ENCODE data around the gene PTPMT1. TPM values are rescaled to one million over a fixed set of nuclear protein-coding genes. Genes with fewer than 3 reads are reported as not detected.
A peak's percentile ranks its signal among the peaks of the same experiment; 100 is the strongest.
"Not testable (repeated sequence)": the region's sequence is repeated elsewhere in the genome, so short reads cannot be mapped to it uniquely, and the experiment has no call there.

PTPMT1 gene
- total RNA-seq, 1 donor from 2014 or later, result 49.3 TPM

DNA sequence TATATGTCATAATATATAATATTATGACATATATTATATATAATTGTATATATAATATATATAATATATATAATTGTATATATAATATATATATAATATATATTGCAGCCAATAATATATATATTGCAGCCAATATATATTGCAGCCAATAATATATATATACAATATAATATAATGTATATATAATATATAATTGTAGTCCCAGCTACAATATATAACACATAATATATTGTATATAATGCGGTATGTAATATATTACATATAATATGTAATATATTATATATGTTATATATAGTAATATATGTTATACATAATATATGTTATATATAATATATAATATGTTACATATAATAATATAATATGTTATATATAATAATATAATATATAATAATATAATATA lies 6.7 kb upstream of the PTPMT1 start:
- no peaks in the 10 kb centered on the region for H3K9me3 Mint-ChIP-seq (ENCODE audit: unreplicated experiment)
- TF ChIP-seq, protein P1, sequence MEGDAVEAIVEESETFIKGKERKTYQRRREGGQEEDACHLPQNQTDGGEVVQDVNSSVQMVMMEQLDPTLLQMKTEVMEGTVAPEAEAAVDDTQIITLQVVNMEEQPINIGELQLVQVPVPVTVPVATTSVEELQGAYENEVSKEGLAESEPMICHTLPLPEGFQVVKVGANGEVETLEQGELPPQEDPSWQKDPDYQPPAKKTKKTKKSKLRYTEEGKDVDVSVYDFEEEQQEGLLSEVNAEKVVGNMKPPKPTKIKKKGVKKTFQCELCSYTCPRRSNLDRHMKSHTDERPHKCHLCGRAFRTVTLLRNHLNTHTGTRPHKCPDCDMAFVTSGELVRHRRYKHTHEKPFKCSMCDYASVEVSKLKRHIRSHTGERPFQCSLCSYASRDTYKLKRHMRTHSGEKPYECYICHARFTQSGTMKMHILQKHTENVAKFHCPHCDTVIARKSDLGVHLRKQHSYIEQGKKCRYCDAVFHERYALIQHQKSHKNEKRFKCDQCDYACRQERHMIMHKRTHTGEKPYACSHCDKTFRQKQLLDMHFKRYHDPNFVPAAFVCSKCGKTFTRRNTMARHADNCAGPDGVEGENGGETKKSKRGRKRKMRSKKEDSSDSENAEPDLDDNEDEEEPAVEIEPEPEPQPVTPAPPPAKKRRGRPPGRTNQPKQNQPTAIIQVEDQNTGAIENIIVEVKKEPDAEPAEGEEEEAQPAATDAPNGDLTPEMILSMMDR (IDR thresholded peaks at IDR 0.05), result no peak
- DNase-seq (ENCODE audit: extremely low spot score, unreplicated experiment), result no peak
- H3K4me1 Mint-ChIP-seq (ENCODE audit: unreplicated experiment), result no peaks in the 10 kb centered on the region
- H3K27ac Mint-ChIP-seq (ENCODE audit: unreplicated experiment), result no peak overlapping the region
- H3K27me3 Mint-ChIP-seq (ENCODE audit: unreplicated experiment), result no peaks in the 10 kb centered on the region
- no peak overlapping the region for H3K4me3 Mint-ChIP-seq (ENCODE audit: unreplicated experiment)
- no peaks in the 10 kb centered on the region for H3K36me3 Mint-ChIP-seq (ENCODE audit: unreplicated experiment)

DNA sequence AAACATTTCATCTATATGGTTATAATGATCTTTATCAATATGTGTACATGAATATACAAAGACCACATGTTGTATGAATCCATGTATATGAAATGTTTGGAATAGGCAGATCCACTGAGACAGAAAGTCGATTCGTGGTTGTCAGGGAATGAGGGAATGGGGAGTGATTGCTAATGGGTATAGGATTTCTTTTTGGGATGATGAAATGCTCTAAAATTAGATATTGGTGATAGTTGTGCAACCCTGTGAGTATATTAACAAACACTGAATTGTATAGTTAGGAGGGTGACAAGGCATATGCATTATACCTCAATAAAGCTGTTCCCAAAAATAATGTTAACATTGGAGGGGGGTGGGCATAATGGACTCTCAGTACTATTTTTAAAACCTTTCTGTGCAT lies 5.0 kb upstream of the PTPMT1 start:
- H3K36me3 Mint-ChIP-seq (ENCODE audit: unreplicated experiment), result no peaks in the 10 kb centered on the region

DNA sequence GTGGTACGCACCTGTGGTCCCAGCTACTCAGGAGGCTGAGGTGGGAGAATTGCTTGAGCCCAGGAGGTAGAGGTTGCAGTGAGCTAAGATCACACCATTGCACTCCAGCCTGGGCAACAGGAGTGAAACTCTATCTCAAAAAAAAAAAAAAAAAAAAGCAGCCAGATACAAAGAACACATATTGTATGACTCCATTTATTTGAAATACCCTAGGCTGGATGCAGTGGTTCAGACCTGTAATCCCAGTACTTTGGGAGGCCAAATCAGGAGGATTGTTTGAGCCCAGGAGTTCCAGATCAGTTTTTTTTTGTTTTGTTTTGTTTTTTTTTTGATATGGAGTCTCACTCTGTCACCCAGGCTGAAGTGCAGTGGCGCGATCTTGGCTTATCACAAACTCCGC lies 3.0 kb upstream of the PTPMT1 start:
- peaks cover 16% of the 10 kb centered on the region for H3K4me1 Mint-ChIP-seq (ENCODE audit: unreplicated experiment)
- H3K4me3 Mint-ChIP-seq (ENCODE audit: unreplicated experiment), result not testable (repeated sequence)

More for the DNA sequence above, 5.0 kb upstream of the PTPMT1 start:
- peak overlapping the region; percentile 0 for H3K27ac Mint-ChIP-seq (ENCODE audit: unreplicated experiment)
- DNase-seq (ENCODE audit: extremely low spot score, unreplicated experiment), result no peak
- H3K4me1 Mint-ChIP-seq (ENCODE audit: unreplicated experiment), result peaks cover 6% of the 10 kb centered on the region
- no peaks in the 10 kb centered on the region for H3K9me3 Mint-ChIP-seq (ENCODE audit: unreplicated experiment)
- no peaks in the 10 kb centered on the region for H3K27me3 Mint-ChIP-seq (ENCODE audit: unreplicated experiment)
- TF ChIP-seq, protein P1 (IDR thresholded peaks at IDR 0.05), result no peak
- no peak overlapping the region for H3K4me3 Mint-ChIP-seq (ENCODE audit: unreplicated experiment)

DNA sequence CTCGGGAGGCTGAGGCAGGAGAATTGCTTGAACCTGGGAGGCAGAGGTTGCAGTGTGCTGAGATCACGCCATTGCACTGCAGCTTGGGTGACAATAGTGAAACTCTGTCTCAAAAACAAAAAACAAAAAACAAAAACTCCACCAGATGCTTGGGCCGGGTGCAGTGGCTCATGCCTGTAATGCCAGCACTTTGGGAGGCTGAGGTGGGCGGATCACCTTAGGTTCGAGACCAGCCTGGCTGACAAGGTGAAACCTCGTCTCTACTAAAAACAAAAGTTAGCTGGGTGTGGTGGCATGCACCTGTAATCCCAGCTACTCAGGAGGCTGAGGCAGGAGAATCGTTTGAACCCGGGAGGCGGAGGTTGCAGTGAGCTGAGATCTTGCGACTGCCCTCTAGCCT lies 1.0 kb upstream of the PTPMT1 start:
- not testable (repeated sequence) for H3K9me3 Mint-ChIP-seq (ENCODE audit: unreplicated experiment); H3K27me3 Mint-ChIP-seq (ENCODE audit: unreplicated experiment); H3K36me3 Mint-ChIP-seq (ENCODE audit: unreplicated experiment); H3K27ac Mint-ChIP-seq (ENCODE audit: unreplicated experiment); DNase-seq (ENCODE audit: extremely low spot score, unreplicated experiment)
- H3K4me1 Mint-ChIP-seq (ENCODE audit: unreplicated experiment), result peaks cover 16% of the 10 kb centered on the region
- H3K4me3 Mint-ChIP-seq (ENCODE audit: unreplicated experiment), result peak overlapping the region; percentile 57

More for the DNA sequence above, 3.0 kb upstream of the PTPMT1 start:
- not testable (repeated sequence) for H3K27ac Mint-ChIP-seq (ENCODE audit: unreplicated experiment); H3K36me3 Mint-ChIP-seq (ENCODE audit: unreplicated experiment); DNase-seq (ENCODE audit: extremely low spot score, unreplicated experiment); H3K9me3 Mint-ChIP-seq (ENCODE audit: unreplicated experiment); H3K27me3 Mint-ChIP-seq (ENCODE audit: unreplicated experiment)

- Mint-ChIP-seq H3K9me3 (ENCODE audit: unreplicated experiment) (no peaks in the 10 kb centered on the region), H3K4me1 (ENCODE audit: unreplicated experiment) (peaks cover 16% of the 10 kb centered on the region), H3K4me3 (ENCODE audit: unreplicated experiment) (peak overlapping the region; percentile 79), H3K27me3 (ENCODE audit: unreplicated experiment) (no peaks in the 10 kb centered on the region), H3K27ac (ENCODE audit: unreplicated experiment) (peak overlapping the region; percentile 80), H3K36me3 (ENCODE audit: unreplicated experiment) (peaks cover 3% of the 10 kb centered on the region)
- TF ChIP-seq, protein P1 (IDR thresholded peaks at IDR 0.05), result no peak
- no peak for DNase-seq (ENCODE audit: extremely low spot score, unreplicated experiment)
These were observed 463 bp upstream of the PTPMT1 start for GRCh38 chr11:47564933-47565339.

DNA sequence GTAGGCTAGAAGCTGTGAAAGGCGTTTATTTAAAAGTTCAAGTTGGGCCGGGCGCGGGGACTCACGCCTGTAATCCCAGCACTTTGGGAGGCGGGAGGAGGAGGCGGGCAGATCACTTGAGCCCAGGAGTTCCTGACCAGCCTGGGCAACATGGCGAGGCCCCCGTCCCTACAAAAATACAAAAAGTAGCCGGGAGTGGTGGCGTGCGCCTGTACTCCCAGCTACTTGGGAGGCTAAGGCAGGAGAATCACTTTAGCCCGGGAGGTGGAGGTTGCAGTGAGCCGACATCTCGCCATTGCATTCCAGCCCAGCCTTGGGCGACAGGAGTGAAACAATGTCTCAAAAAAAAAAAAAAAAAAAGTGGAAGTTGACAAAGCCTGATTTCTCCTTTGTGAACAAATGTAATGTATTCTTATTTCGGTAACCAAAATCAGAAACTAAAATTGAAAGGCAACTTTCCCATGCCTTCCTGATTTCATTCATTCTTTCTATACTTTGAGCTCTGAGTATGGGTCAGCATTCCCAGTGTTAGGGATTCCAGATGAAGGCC lies 825 bp downstream of the PTPMT1 start:
- Mint-ChIP-seq H3K36me3 (ENCODE audit: unreplicated experiment) (peaks cover 7% of the 10 kb centered on the region), H3K27me3 (ENCODE audit: unreplicated experiment) (no peaks in the 10 kb centered on the region), H3K4me3 (ENCODE audit: unreplicated experiment) (peak overlapping the region; percentile 74), H3K4me1 (ENCODE audit: unreplicated experiment) (peaks cover 16% of the 10 kb centered on the region), H3K27ac (ENCODE audit: unreplicated experiment) (peak overlapping the region; percentile 44), H3K9me3 (ENCODE audit: unreplicated experiment) (no peaks in the 10 kb centered on the region)
- TF ChIP-seq, protein P1 (IDR thresholded peaks at IDR 0.05), result no peak
- DNase-seq (ENCODE audit: extremely low spot score, unreplicated experiment), result no peak

All from osteocyte (in vitro differentiated cells).